Endodermal cell (in vitro differentiated cells): ENCODE measurements around the gene SLC22A1. TPM values are rescaled to one million over a fixed set of nuclear protein-coding genes. Genes with fewer than 3 reads are reported as not detected.
"Not testable (repeated sequence)": the region's sequence is repeated elsewhere in the genome, so short reads cannot be mapped to it uniquely, and the experiment has no call there.

Experiments
- DNase-seq: peaks from one replicate; pipeline ENCODE4 v3.0.0-alpha.2; 2017
- H3K27ac ChIP-seq: 2 replicates; pipeline ENCODE4 v1.5.1; 2013; ENCODE audit warnings: mild to moderate bottlenecking, low read depth, low read length, moderate library complexity
- H3K27me3 ChIP-seq: 2 replicates; pipeline ENCODE4 v1.6.1; 2013; ENCODE audit warnings: mild to moderate bottlenecking, low read length, moderate library complexity; ENCODE audit not compliant: insufficient read depth, control insufficient read depth, poor library complexity, severe bottlenecking
- H3K36me3 ChIP-seq: 2 replicates; pipeline ENCODE4 v1.7.0; 2013; ENCODE audit warnings: mild to moderate bottlenecking, low read length, moderate library complexity; ENCODE audit not compliant: control insufficient read depth, insufficient read depth
- H3K4me1 ChIP-seq: one replicate; pipeline ENCODE4 v1.7.0; 2013; ENCODE audit warnings: low read length; ENCODE audit not compliant: control insufficient read depth, insufficient read depth
- H3K4me3 ChIP-seq: 2 replicates; pipeline ENCODE4 v1.5.1; 2013; ENCODE audit warnings: mild to moderate bottlenecking, low read length, moderate library complexity
- H3K9ac ChIP-seq: 2 replicates; pipeline ENCODE4 v1.6.1; 2013; ENCODE audit warnings: mild to moderate bottlenecking, low read length, moderate library complexity; ENCODE audit not compliant: poor library complexity, severe bottlenecking; ENCODE audit errors: extremely low read depth
- H3K9me3 ChIP-seq: 2 replicates; pipeline ENCODE4 v1.6.1; 2013; ENCODE audit warnings: mild to moderate bottlenecking, low read length, moderate library complexity; ENCODE audit not compliant: control insufficient read depth
- H3K27ac Mint-ChIP-seq: 2 replicates; pipeline ENCODE4 v1.8.0; 2020; ENCODE audit warnings: mixed read lengths
- H3K27me3 Mint-ChIP-seq: 2 replicates; pipeline ENCODE4 v1.8.0; 2021; ENCODE audit warnings: mild to moderate bottlenecking, mixed read lengths; ENCODE audit not compliant: insufficient read depth
- H3K36me3 Mint-ChIP-seq: 2 replicates; pipeline ENCODE4 v1.8.0; 2020; ENCODE audit warnings: low read depth, mixed read lengths
- H3K4me1 Mint-ChIP-seq: 2 replicates; pipeline ENCODE4 v1.8.0; 2020; ENCODE audit warnings: mixed read lengths
- H3K4me3 Mint-ChIP-seq: 2 replicates; pipeline ENCODE4 v1.8.0; 2020; ENCODE audit warnings: mild to moderate bottlenecking, moderate library complexity, mixed read lengths
- H3K9me3 Mint-ChIP-seq: 2 replicates; pipeline ENCODE4 v1.8.0; 2020; ENCODE audit warnings: mild to moderate bottlenecking, mixed read lengths
- CTCF ChIP-seq: fragments of 200-600 bp; sonication (generic); conservative IDR thresholded peaks from 2 replicates; pipeline ENCODE4 v1.5.0; 2021; ENCODE audit warnings: antibody characterized with exemption, mild to moderate bottlenecking
- WGBS, 2 experiments: methylation state at CpG; one replicate each; pipeline versions ENCODE4 v1.1.5 to v1.1.7; 2013; ENCODE audit warnings: missing lambda C conversion rate in 2 of 2, mixed read lengths in 1 of 2; ENCODE audit not compliant: insufficient coverage in 1 of 2, insufficient read length in 1 of 2; 5-methylcytosine and 5-hydroxymethylcytosine counted together
- total RNA-seq, 2 donors: library from RNA; stranded (reverse); fragmentation: NEBNext Ultra II Directional in 1 of 2; extraction: Animal tissue kit (Norgen Biotek cat#: 25700) in 1 of 2; gene quantifications; 2 replicates in 1 of 2; 3 replicates in 1 of 2; pipeline ENCODE4 v1.2.1, GENCODE V29; 2021

SLC22A1 gene
- total RNA-seq, 2 donors from 2014 or later = 1.0 TPM; not detected in 1

- 67 to 84% methylated on average over 6 to 8 of the region's 8 CpGs for WGBS, 2 experiments
- peak; percentile 86 for DNase-seq
Measured at GRCh38 chr6:160137989-160138835, 16.6 kb downstream of the SLC22A1 start.

GRCh38 chr6:160138839-160139419 lies 17.3 kb downstream of the SLC22A1 start:
- no peak for TF ChIP-seq CTCF
- Mint-ChIP-seq H3K9me3 (no peaks in the 10 kb centered on the region), H3K27me3 (peaks cover 28% of the 10 kb centered on the region), H3K36me3 (no peaks in the 10 kb centered on the region), H3K4me1 (peaks cover 32% of the 10 kb centered on the region), H3K27ac (no peak overlapping the region), H3K4me3 (no peak overlapping the region)
- 91 to 95% methylated on average over 10 to 13 of the region's 13 CpGs for WGBS, 2 experiments
- H3K9ac ChIP-seq = no peak overlapping the region
- H3K27me3 ChIP-seq = no peaks in the 10 kb centered on the region
- peaks cover 5% of the 10 kb centered on the region for H3K4me1 ChIP-seq
- no peak overlapping the region for H3K4me3 ChIP-seq
- no peaks in the 10 kb centered on the region for H3K9me3 ChIP-seq
- DNase-seq = peak; percentile 35
- no peaks in the 10 kb centered on the region for H3K36me3 ChIP-seq
- H3K27ac ChIP-seq = no peak overlapping the region

More at GRCh38 chr6:160137989-160138835, 16.6 kb downstream of the SLC22A1 start:
- H3K9me3 Mint-ChIP-seq = no peaks in the 10 kb centered on the region
- TF ChIP-seq CTCF = peak; percentile 88
- no peak overlapping the region for H3K27ac ChIP-seq
- H3K27ac Mint-ChIP-seq = no peak overlapping the region
- peaks cover 33% of the 10 kb centered on the region for H3K27me3 Mint-ChIP-seq
- peaks cover 5% of the 10 kb centered on the region for H3K4me1 ChIP-seq
- H3K4me3 Mint-ChIP-seq = no peak overlapping the region
- H3K4me3 ChIP-seq = no peak overlapping the region
- H3K9ac ChIP-seq = no peak overlapping the region
- no peaks in the 10 kb centered on the region for H3K36me3 Mint-ChIP-seq
- no peaks in the 10 kb centered on the region for H3K9me3 ChIP-seq
- H3K36me3 ChIP-seq = no peaks in the 10 kb centered on the region
- H3K27me3 ChIP-seq = no peaks in the 10 kb centered on the region
- H3K4me1 Mint-ChIP-seq = peaks cover 36% of the 10 kb centered on the region

GRCh38 chr6:160139420-160139851 lies 17.8 kb downstream of the SLC22A1 start:
- 76 to 90% methylated on average over 4 to 12 of the region's 12 CpGs for WGBS, 2 experiments
- H3K36me3 Mint-ChIP-seq = peaks cover 3% of the 10 kb centered on the region
- peaks cover 32% of the 10 kb centered on the region for H3K4me1 Mint-ChIP-seq
- H3K27ac ChIP-seq = no peak overlapping the region
- peaks cover 3% of the 10 kb centered on the region for H3K9me3 Mint-ChIP-seq
- no peak overlapping the region for H3K4me3 ChIP-seq
- no peaks in the 10 kb centered on the region for H3K9me3 ChIP-seq
- no peak overlapping the region for H3K9ac ChIP-seq
- H3K4me1 ChIP-seq = peaks cover 5% of the 10 kb centered on the region
- no peaks in the 10 kb centered on the region for H3K27me3 ChIP-seq
- H3K36me3 ChIP-seq = no peaks in the 10 kb centered on the region
- no peak overlapping the region for H3K4me3 Mint-ChIP-seq
- peaks cover 26% of the 10 kb centered on the region for H3K27me3 Mint-ChIP-seq
- DNase-seq = peak; percentile 44
- no peak overlapping the region for H3K27ac Mint-ChIP-seq
- no peak for TF ChIP-seq CTCF

- not testable (repeated sequence) for H3K27me3 ChIP-seq, H3K27ac ChIP-seq, H3K9me3 ChIP-seq, H3K36me3 ChIP-seq, H3K27ac Mint-ChIP-seq, H3K4me1 ChIP-seq, H3K4me3 Mint-ChIP-seq, H3K9me3 Mint-ChIP-seq, H3K9ac ChIP-seq, H3K36me3 Mint-ChIP-seq, H3K4me3 ChIP-seq
- Mint-ChIP-seq H3K27me3 (peaks cover 16% of the 10 kb centered on the region), H3K4me1 (peaks cover 27% of the 10 kb centered on the region)
- WGBS, 2 experiments = 83 to 96% methylated on average over 2 to 3 of the region's 3 CpGs
- peak; percentile 7 for DNase-seq
Measured at GRCh38 chr6:160140493-160140892, 18.9 kb downstream of the SLC22A1 start.
